ENCODE measurements around the gene ATP8A1. TPM values are rescaled to one million over a fixed set of nuclear protein-coding genes. Genes with fewer than 3 reads are reported as not detected.

The ATP8A1 gene
- total RNA-seq, 4 donors from 2014 or later = 4.9 to 13.8 (median 5.2) TPM

GRCh38 chr4:42683393-42683792 is 26.5 kb upstream of the ATP8A1 start:
- no peak for DNase-seq (ENCODE audit: low spot score in 2 of 2)
- no peak for TF ChIP-seq CTCF (IDR thresholded peaks at IDR 0.05)
- no peak for TF ChIP-seq POLR2A (IDR thresholded peaks at IDR 0.05)
- intact Hi-C loops (cut with DNase I; ENCODE audit: low total_unique reads) = no loop called here
- H3K4me3 ChIP-seq (ENCODE audit: low read depth, poor library complexity, severe bottlenecking) = no peak overlapping the region

- no peak overlapping the region for H3K4me3 ChIP-seq (ENCODE audit: low read depth, poor library complexity, severe bottlenecking)
- DNase-seq (ENCODE audit: low spot score in 2 of 2) = no peak
- intact Hi-C loops (cut with DNase I; ENCODE audit: low total_unique reads) = no loop called here
- 95 to 100% methylated on average over 1 of the region's 1 CpG for WGBS, 2 donors
- no peak for TF ChIP-seq CTCF (IDR thresholded peaks at IDR 0.05)
- TF ChIP-seq POLR2A (IDR thresholded peaks at IDR 0.05) = no peak
Observed at GRCh38 chr4:42678512-42678911, 21.6 kb upstream of the ATP8A1 start.

- TF ChIP-seq POLR2A (IDR thresholded peaks at IDR 0.05) (no peak), CTCF (IDR thresholded peaks at IDR 0.05) (no peak)
- intact Hi-C loops (cut with DNase I; ENCODE audit: low total_unique reads) = no loop called here
- 71 to 81% methylated on average over 8 of the region's 8 CpGs for WGBS, 2 donors
- no peak for DNase-seq (ENCODE audit: low spot score in 2 of 2)
- no peak overlapping the region for H3K4me3 ChIP-seq (ENCODE audit: low read depth, poor library complexity, severe bottlenecking)
Observed at GRCh38 chr4:42676066-42676951, 19.4 kb upstream of the ATP8A1 start.

GRCh38 chr4:42673082-42673425 is 16.1 kb upstream of the ATP8A1 start:
- TF ChIP-seq POLR2A (IDR thresholded peaks at IDR 0.05) (no peak), CTCF (IDR thresholded peaks at IDR 0.05) (no peak)
- H3K4me3 ChIP-seq (ENCODE audit: low read depth, poor library complexity, severe bottlenecking) = no peak overlapping the region
- 32 to 53% methylated on average over 2 of the region's 2 CpGs for WGBS, 2 donors
- intact Hi-C loops (cut with DNase I; ENCODE audit: low total_unique reads) = no loop called here
- DNase-seq (ENCODE audit: low spot score in 2 of 2) = no peak

- 64 to 79% methylated on average over 2 of the region's 2 CpGs for WGBS, 2 donors
- H3K4me3 ChIP-seq (ENCODE audit: low read depth, poor library complexity, severe bottlenecking) = no peak overlapping the region
- TF ChIP-seq CTCF (IDR thresholded peaks at IDR 0.05) (no peak), POLR2A (IDR thresholded peaks at IDR 0.05) (no peak)
- intact Hi-C loops (cut with DNase I; ENCODE audit: low total_unique reads) = no loop called here
- DNase-seq (ENCODE audit: low spot score in 2 of 2) = no peak
Observed at GRCh38 chr4:42672359-42673081, 15.6 kb upstream of the ATP8A1 start.
